ENCODE results near the gene ADSS2.

The ADSS2 gene

DNA sequence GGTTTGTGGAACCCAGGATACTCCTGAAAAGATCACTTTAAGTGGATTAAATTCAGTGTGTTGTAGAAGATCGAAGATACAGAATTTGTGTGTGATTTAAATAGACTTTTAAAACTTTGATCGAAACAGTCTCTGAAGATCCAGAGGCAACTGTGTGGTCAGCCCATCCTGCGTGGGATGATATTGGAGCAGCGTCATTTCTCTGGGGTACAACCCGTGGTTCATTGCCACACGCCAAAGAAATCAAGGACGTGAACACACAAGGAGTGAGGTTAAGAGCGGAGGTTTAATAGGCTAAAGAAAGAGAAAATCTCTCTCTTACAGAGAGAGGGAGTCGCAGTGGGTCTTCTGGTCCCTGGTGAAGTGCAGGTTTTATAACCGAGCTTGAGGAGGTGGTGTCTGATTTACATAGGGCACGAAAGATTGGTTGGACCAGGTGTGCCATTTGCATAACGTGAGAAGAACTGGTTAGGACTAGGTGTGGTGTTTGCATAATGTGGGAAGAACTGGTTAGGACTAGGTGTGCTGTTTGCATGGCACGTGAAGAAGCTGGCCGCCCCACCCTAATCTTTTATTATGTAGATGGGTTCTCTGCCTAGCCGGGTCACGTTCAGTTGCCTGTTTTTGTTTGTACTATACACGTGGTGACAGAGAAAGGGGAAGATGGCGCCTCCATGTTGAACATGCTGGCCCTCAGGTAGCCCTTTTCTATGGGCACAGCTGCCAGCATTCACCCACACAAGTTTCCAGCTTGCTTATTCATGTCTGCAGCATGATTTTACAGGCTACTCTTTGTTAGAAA is 82.3 kb downstream of the ADSS2 start (continued):
- no peak for TF ChIP-seq ZNF175 (tag by site-specific recombination; IDR thresholded peaks at IDR 0.05)

DNA sequence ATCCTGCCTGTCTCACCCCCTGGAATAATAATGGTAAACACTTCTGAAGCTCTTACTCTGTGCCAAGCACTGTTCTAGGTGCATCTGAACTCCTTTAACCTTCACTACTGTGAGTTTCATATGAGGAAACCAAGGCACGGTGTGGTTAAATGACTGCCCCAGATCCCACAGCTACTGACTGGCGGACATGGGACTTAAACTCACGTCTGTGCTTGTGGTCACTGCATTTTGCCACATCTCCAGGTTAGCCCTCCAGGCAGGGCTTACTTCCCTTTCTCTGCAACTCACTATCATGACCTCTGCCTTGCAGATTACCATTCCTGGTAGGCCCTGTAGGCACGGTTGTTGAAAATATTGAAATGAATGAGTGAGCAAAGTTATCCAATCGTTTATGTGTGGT is 83.4 kb downstream of the ADSS2 start:
- TF ChIP-seq, protein P1, sequence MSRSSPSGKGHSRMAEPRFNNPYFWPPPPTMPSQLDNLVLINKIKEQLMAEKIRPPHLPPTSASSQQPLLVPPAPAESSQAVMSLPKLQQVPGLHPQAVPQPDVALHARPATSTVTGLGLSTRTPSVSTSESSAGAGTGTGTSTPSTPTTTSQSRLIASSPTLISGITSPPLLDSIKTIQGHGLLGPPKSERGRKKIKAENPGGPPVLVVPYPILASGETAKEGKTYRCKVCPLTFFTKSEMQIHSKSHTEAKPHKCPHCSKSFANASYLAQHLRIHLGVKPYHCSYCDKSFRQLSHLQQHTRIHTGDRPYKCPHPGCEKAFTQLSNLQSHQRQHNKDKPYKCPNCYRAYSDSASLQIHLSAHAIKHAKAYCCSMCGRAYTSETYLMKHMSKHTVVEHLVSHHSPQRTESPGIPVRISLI (tag by site-specific recombination; IDR thresholded peaks at IDR 0.05): no peak
- TF ChIP-seq ZNF473 (tag by site-specific recombination; IDR thresholded peaks at IDR 0.05): no peak
- TF ChIP-seq ZNF664 (tag by site-specific recombination; IDR thresholded peaks at IDR 0.05): no peak
- TF ChIP-seq ZNF37A (tag by site-specific recombination; IDR thresholded peaks at IDR 0.05): no peak
- TF ChIP-seq ZNF19 (tag by site-specific recombination; IDR thresholded peaks at IDR 0.05; ENCODE audit: low read depth): no peak
- TF ChIP-seq ZNF48 (tag by site-specific recombination; IDR thresholded peaks at IDR 0.05): no peak
- TF ChIP-seq ZNF843 (tag by site-specific recombination; IDR thresholded peaks at IDR 0.05): no peak
- TF ChIP-seq SCRT1 (tag by site-specific recombination; IDR thresholded peaks at IDR 0.05; ENCODE audit: borderline replicate concordance): no peak
- TF ChIP-seq, protein P2, sequence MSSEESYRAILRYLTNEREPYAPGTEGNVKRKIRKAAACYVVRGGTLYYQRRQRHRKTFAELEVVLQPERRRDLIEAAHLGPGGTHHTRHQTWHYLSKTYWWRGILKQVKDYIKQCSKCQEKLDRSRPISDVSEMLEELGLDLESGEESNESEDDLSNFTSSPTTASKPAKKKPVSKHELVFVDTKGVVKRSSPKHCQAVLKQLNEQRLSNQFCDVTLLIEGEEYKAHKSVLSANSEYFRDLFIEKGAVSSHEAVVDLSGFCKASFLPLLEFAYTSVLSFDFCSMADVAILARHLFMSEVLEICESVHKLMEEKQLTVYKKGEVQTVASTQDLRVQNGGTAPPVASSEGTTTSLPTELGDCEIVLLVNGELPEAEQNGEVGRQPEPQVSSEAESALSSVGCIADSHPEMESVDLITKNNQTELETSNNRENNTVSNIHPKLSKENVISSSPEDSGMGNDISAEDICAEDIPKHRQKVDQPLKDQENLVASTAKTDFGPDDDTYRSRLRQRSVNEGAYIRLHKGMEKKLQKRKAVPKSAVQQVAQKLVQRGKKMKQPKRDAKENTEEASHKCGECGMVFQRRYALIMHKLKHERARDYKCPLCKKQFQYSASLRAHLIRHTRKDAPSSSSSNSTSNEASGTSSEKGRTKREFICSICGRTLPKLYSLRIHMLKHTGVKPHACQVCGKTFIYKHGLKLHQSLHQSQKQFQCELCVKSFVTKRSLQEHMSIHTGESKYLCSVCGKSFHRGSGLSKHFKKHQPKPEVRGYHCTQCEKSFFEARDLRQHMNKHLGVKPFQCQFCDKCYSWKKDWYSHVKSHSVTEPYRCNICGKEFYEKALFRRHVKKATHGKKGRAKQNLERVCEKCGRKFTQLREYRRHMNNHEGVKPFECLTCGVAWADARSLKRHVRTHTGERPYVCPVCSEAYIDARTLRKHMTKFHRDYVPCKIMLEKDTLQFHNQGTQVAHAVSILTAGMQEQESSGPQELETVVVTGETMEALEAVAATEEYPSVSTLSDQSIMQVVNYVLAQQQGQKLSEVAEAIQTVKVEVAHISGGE (tag by site-specific recombination; conservative IDR thresholded peaks at IDR 0.05; ENCODE audit: low read depth): no peak
- TF ChIP-seq ZNF132 (tag by site-specific recombination; IDR thresholded peaks at IDR 0.05; ENCODE audit: borderline replicate concordance): no peak
- TF ChIP-seq, protein P3, sequence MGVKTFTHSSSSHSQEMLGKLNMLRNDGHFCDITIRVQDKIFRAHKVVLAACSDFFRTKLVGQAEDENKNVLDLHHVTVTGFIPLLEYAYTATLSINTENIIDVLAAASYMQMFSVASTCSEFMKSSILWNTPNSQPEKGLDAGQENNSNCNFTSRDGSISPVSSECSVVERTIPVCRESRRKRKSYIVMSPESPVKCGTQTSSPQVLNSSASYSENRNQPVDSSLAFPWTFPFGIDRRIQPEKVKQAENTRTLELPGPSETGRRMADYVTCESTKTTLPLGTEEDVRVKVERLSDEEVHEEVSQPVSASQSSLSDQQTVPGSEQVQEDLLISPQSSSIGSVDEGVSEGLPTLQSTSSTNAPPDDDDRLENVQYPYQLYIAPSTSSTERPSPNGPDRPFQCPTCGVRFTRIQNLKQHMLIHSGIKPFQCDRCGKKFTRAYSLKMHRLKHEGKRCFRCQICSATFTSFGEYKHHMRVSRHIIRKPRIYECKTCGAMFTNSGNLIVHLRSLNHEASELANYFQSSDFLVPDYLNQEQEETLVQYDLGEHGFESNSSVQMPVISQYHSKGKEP (tag by site-specific recombination; IDR thresholded peaks at IDR 0.05): no peak
- TF ChIP-seq ZNF398 (tag by site-specific recombination; IDR thresholded peaks at IDR 0.05): no peak
- no peak for TF ChIP-seq ZNF600 (tag by site-specific recombination; IDR thresholded peaks at IDR 0.05)
- no peak for TF ChIP-seq GLIS2 (tag by site-specific recombination; IDR thresholded peaks at IDR 0.05)
- Histone ChIP-seq H3K9me3 (ENCODE audit: control insufficient read depth, insufficient read depth, low read depth, low read length) (no peaks in the 10 kb centered on the region), H3K27ac (ENCODE audit: extremely low read depth, low read depth, low read length) (no peak overlapping the region), H3K4me3 (ENCODE audit: low read depth, low read length) (no peak overlapping the region), H3K4me1 (ENCODE audit: control insufficient read depth, insufficient read depth, low read length) (no peaks in the 10 kb centered on the region), H3K36me3 (ENCODE audit: control insufficient read depth in 2 of 2, insufficient read depth in 1 of 2, low read length in 2 of 2) (no peaks in the 10 kb centered on the region)
- ChIA-PET CTCF (no interaction called here), POLR2A (no interaction called here)
